Activated naive CD8-positive, alpha-beta T cell treated with anti-CD3 and anti-CD28 coated beads, Interleukin-2, amount 50 U/mL, for 24 hours (primary cell): ENCODE measurements around the gene GNAO1.
A peak's percentile ranks its signal among the peaks of the same experiment; 100 is the strongest.

Experiments
- ATAC-seq: fragments of 150-1000 bp; cut with Tn5 transposase; one replicate; pipeline ENCODE4 v1.10.0; 2021
- DNase-seq: peaks from one replicate; pipeline ENCODE4 v3.0.0; 2021
- H3K27ac Mint-ChIP-seq: one replicate; pipeline ENCODE4 v1.8.0; 2021; ENCODE audit warnings: mild to moderate bottlenecking, mixed read lengths
- H3K27me3 Mint-ChIP-seq: one replicate; pipeline ENCODE4 v1.8.0; 2021; ENCODE audit warnings: mixed read lengths
- H3K36me3 Mint-ChIP-seq: one replicate; pipeline ENCODE4 v1.8.0; 2021; ENCODE audit warnings: low read depth, mixed read lengths
- H3K4me1 Mint-ChIP-seq: one replicate; pipeline ENCODE4 v1.8.0; 2021; ENCODE audit warnings: mixed read lengths
- H3K4me3 Mint-ChIP-seq: one replicate; pipeline ENCODE4 v1.8.0; 2021; ENCODE audit warnings: mild to moderate bottlenecking, moderate library complexity, mixed read lengths
- H3K9me3 Mint-ChIP-seq: one replicate; pipeline ENCODE4 v1.8.0; 2021; ENCODE audit warnings: mixed read lengths

GNAO1 gene

GRCh38 chr16:56295059-56295665 is 103.9 kb downstream of the GNAO1 start:
- Mint-ChIP-seq H3K27ac (no peak overlapping the region), H3K36me3 (no peaks in the 10 kb centered on the region), H3K4me3 (no peak overlapping the region), H3K9me3 (no peaks in the 10 kb centered on the region), H3K27me3 (peaks cover 3% of the 10 kb centered on the region), H3K4me1 (peaks cover 14% of the 10 kb centered on the region)
- ATAC-seq: no peak
- no peak for DNase-seq

GRCh38 chr16:56295739-56296527 is 104.6 kb downstream of the GNAO1 start:
- ATAC-seq (no peak), DNase-seq (no peak)
- Mint-ChIP-seq H3K4me3 (no peak overlapping the region), H3K36me3 (no peaks in the 10 kb centered on the region), H3K27me3 (peaks cover 3% of the 10 kb centered on the region), H3K27ac (no peak overlapping the region), H3K9me3 (no peaks in the 10 kb centered on the region), H3K4me1 (peaks cover 14% of the 10 kb centered on the region)

DNA sequence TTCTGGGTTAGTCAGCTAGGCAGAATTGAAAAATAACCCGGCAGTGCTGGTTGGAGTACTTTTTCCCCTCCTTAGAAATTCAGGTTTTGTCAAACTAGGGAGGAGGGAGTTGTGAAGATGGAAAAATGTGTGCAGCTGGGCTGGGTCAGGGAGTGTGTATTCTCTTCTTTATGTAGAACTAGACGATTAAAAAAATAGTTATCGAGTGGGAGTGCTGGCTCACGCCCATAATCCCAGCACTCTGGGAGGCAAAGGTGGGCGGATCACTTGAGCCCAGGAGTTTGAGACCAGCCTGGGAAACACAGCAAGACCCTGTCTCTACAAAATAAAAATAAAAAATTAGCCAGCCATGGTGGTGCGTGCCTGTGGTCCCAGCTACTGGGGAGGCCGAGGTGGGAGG is 106.4 kb downstream of the GNAO1 start:
- ATAC-seq (no peak), DNase-seq (no peak)
- Mint-ChIP-seq H3K27ac (no peak overlapping the region), H3K9me3 (no peaks in the 10 kb centered on the region), H3K4me1 (peaks cover 14% of the 10 kb centered on the region), H3K27me3 (peaks cover 3% of the 10 kb centered on the region), H3K36me3 (no peaks in the 10 kb centered on the region), H3K4me3 (no peak overlapping the region)

DNA sequence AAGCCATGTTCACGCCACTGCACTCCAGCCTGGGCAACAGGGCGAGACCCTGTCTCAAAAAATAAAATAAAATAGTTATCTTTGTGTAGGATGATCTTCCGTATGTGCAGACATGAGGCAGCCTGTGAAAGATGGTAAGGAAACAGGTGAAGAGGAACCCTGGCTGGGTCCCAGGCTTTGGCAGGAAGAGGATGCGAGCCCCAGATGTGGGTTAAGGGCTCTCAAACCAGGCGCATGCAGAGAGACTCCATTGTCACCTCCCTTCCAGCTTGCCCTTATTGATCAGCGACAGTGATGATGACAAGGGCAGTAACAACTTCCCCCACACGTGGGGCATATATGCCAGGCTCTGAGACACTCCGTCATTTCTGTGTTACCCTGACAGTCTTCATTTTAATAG is 106.8 kb downstream of the GNAO1 start:
- ATAC-seq (no peak), DNase-seq (no peak)
- Mint-ChIP-seq H3K4me3 (no peak overlapping the region), H3K4me1 (peaks cover 14% of the 10 kb centered on the region), H3K27me3 (peaks cover 3% of the 10 kb centered on the region), H3K9me3 (no peaks in the 10 kb centered on the region), H3K36me3 (no peaks in the 10 kb centered on the region), H3K27ac (no peak overlapping the region)

- DNase-seq (no peak), ATAC-seq (peak; percentile 42)
- H3K27ac Mint-ChIP-seq: peak overlapping the region; percentile 45
- no peak overlapping the region for H3K4me3 Mint-ChIP-seq
- no peaks in the 10 kb centered on the region for H3K9me3 Mint-ChIP-seq
- peaks cover 3% of the 10 kb centered on the region for H3K27me3 Mint-ChIP-seq
- H3K4me1 Mint-ChIP-seq: peaks cover 14% of the 10 kb centered on the region
- no peaks in the 10 kb centered on the region for H3K36me3 Mint-ChIP-seq
Measured at GRCh38 chr16:56298948-56299596, 107.8 kb downstream of the GNAO1 start.

DNA sequence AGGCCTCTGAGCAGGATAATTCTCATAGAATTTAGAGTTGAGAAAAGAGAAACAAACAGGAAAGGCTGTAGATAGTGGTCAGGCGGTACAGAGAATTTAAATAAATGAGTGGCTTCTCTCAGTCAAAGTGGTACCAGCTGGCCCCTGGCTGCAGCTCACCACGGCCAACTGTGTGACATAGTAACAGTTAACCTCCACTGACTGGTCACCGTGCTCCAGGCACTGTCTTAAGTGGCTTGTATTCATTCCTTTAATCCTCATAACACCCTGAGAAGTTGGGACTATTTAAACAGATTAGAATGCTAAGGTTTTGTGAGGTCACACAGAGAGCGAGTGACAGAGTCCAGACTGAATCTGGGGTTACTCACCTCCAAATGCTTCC is 108.9 kb downstream of the GNAO1 start:
- peaks cover 3% of the 10 kb centered on the region for H3K27me3 Mint-ChIP-seq
- peaks cover 14% of the 10 kb centered on the region for H3K4me1 Mint-ChIP-seq
- no peak for DNase-seq
- H3K36me3 Mint-ChIP-seq: no peaks in the 10 kb centered on the region
- no peaks in the 10 kb centered on the region for H3K9me3 Mint-ChIP-seq
- no peak overlapping the region for H3K4me3 Mint-ChIP-seq
- ATAC-seq: no peak
- H3K27ac Mint-ChIP-seq: no peak overlapping the region

DNA sequence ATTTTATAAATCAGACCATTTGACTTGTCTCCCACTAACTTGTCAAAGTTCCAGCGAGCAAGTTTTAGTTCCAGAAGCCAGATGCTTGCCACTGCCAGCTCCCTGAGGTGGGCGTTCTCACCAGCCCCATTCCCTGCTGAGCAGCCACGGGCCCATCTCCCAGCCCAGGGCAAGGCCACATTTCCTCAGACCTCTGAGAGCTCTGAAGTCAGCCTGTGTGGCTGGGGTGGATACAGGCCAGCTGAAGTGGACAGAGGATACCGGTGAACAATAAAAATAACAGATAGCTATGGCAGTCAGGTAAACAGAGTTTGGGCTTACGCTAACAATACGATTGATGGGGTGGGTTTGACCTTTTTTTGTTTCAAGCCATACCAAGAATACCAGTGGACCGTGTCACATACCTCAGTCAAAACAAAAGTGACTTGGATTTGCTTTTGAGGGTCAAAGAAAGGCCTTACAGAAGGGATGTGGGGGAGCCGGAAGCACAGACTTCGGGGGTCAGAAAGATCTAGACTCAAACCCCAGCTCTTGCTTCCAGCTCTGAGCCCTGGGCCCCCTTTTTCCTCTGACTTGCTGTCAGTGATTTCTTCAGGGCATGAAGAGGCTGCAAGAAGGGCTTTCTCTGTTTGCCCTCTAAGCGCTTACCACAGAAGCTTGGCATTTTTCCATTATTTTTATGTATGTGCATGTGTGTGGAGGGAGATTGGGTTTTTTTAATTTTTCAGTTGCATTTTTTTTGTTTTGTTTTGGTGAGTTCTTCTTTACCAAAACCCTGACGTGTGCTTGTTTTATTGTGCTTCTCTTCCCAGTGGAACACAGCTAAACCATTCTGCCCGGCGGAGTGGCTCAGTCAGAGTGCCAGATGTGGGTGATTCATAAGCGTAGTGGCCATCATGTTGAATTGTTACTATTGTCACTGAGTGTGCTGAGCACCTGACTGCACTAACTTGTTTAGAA is 109.9 kb downstream of the GNAO1 start:
- DNase-seq: no peak
- H3K4me3 Mint-ChIP-seq: no peak overlapping the region
- H3K9me3 Mint-ChIP-seq: no peaks in the 10 kb centered on the region
- H3K36me3 Mint-ChIP-seq: no peaks in the 10 kb centered on the region
- H3K27ac Mint-ChIP-seq: no peak overlapping the region
- ATAC-seq: no peak
- H3K27me3 Mint-ChIP-seq: peaks cover 1% of the 10 kb centered on the region
- peaks cover 14% of the 10 kb centered on the region for H3K4me1 Mint-ChIP-seq

- no peak overlapping the region for H3K27ac Mint-ChIP-seq
- H3K36me3 Mint-ChIP-seq: no peaks in the 10 kb centered on the region
- H3K4me1 Mint-ChIP-seq: peaks cover 14% of the 10 kb centered on the region
- no peak overlapping the region for H3K4me3 Mint-ChIP-seq
- ATAC-seq (no peak), DNase-seq (no peak)
- no peaks in the 10 kb centered on the region for H3K9me3 Mint-ChIP-seq
- peaks cover 3% of the 10 kb centered on the region for H3K27me3 Mint-ChIP-seq
Measured at GRCh38 chr16:56302506-56302905, 111.2 kb downstream of the GNAO1 start.

DNA sequence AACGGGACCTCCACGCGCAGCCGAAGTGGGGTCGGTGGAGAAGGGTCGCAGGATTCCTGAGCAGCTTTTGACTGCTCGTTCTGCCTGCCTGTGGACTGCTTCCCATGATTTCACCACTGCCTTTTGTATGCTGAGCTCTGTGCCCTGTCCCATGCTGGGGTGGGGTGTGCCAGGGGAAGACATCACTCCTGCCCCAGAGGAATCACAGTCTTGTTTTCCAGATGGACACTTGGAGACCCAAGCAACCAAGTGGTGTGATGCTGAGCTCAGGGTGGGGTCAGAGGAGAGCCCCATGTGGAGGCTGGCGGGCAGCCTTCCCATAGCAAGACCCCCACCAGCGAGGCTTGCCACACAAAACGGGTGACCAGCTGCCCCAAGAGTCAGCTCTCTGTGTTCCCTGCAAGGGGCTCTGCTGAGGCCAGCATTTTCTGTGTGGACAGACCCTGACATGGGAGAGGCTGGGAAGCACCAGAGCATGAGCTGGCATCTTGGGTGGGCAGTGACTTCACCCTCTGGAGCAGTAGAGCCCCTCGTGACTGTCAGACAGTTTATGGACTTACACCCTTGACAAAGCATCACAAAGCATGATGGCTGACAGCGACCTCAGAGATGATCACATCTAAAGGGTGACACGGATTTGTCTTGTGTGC is 111.9 kb downstream of the GNAO1 start:
- Mint-ChIP-seq H3K27me3 (peaks cover 5% of the 10 kb centered on the region), H3K4me1 (peaks cover 14% of the 10 kb centered on the region), H3K27ac (no peak overlapping the region), H3K9me3 (no peaks in the 10 kb centered on the region), H3K36me3 (no peaks in the 10 kb centered on the region), H3K4me3 (no peak overlapping the region)
- DNase-seq: no peak
- no peak for ATAC-seq

GRCh38 chr16:56303880-56304279 is 112.6 kb downstream of the GNAO1 start:
- Mint-ChIP-seq H3K4me1 (peaks cover 14% of the 10 kb centered on the region), H3K4me3 (no peak overlapping the region), H3K36me3 (no peaks in the 10 kb centered on the region), H3K27ac (no peak overlapping the region), H3K9me3 (no peaks in the 10 kb centered on the region), H3K27me3 (peaks cover 5% of the 10 kb centered on the region)
- DNase-seq (no peak), ATAC-seq (no peak)

DNA sequence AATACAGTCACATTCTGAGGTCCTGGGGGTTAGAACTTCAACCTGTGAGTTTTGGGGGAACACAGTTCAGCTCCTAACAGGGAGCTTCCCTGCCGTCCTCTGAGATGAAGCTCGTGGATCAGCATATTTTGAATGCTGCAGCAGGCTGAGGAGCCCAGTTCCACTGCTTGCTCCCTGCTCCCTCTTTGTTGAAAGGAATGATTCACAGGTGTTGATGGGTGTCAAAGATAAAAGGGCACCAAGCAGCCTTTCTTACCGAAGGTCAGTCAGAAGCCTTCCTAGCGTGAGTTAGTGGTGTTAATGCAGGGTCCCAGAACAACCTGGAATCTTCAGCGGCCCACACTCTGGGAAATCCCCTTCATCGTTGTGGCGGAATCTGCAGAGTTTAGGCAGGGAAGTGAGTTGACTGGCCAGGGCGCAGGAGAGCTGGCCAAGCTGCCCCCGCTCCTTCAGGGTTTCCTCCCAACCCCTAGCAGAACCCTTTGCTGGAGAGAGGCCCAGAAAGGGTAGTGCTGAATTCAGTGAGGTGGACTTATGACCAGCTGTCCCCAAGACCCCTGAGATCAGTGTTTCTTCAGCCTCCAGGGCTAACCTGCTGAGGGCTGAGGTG is 114.8 kb downstream of the GNAO1 start:
- H3K27ac Mint-ChIP-seq: no peak overlapping the region
- no peak for DNase-seq
- H3K27me3 Mint-ChIP-seq: peaks cover 3% of the 10 kb centered on the region
- peaks cover 6% of the 10 kb centered on the region for H3K4me1 Mint-ChIP-seq
- H3K9me3 Mint-ChIP-seq: peaks cover 5% of the 10 kb centered on the region
- no peaks in the 10 kb centered on the region for H3K36me3 Mint-ChIP-seq
- no peak overlapping the region for H3K4me3 Mint-ChIP-seq
- ATAC-seq: no peak

GRCh38 chr16:56306690-56307533 is 115.6 kb downstream of the GNAO1 start:
- Mint-ChIP-seq H3K4me3 (no peak overlapping the region), H3K27me3 (peaks cover 3% of the 10 kb centered on the region), H3K36me3 (no peaks in the 10 kb centered on the region), H3K9me3 (peaks cover 5% of the 10 kb centered on the region), H3K4me1 (peaks cover 6% of the 10 kb centered on the region), H3K27ac (no peak overlapping the region)
- DNase-seq (no peak), ATAC-seq (no peak)

DNA sequence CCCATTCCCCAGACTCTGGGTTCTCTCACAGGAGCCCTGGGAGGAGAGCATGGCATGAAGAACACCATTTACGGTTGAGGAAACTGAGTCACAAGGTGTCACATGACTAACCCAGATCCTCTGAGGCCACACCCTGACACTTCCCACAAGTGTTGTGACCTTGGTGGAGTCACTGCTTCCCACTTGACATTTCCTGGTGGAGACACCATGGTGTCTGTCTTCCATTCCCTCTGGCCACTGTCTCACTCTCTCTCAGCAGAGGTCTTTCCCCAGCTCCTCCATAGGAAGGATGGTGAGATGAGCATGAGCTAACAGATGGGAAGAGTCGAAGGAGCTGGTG is 116.2 kb downstream of the GNAO1 start:
- no peak for ATAC-seq
- peaks cover 5% of the 10 kb centered on the region for H3K9me3 Mint-ChIP-seq

More for the DNA sequence above, 116.2 kb downstream of the GNAO1 start:
- peak overlapping the region; percentile 27 for H3K27ac Mint-ChIP-seq
- H3K4me1 Mint-ChIP-seq: peaks cover 6% of the 10 kb centered on the region
- H3K36me3 Mint-ChIP-seq: no peaks in the 10 kb centered on the region
- H3K4me3 Mint-ChIP-seq: no peak overlapping the region
- H3K27me3 Mint-ChIP-seq: peaks cover 3% of the 10 kb centered on the region
- no peak for DNase-seq
